Astrocyte (in vitro differentiated cells and primary cell): ENCODE measurements around the gene ATRNL1. TPM values are rescaled to one million over a fixed set of nuclear protein-coding genes. Genes with fewer than 3 reads are reported as not detected.

Experiments used
- DNase-seq: peaks from one replicate; pipeline ENCODE4 v3.0.0-alpha.2; 2010; ENCODE audit warnings: low read depth
- FAIRE-seq: peaks from 2 replicates; lab custom pipeline; 2011; peaks lifted over from hg19 to GRCh38; lab: Jason Lieb, UNC
- H2AFZ ChIP-seq: 2 replicates; pipeline ENCODE4 v1.6.0; 2012; ENCODE audit warnings: low read depth, low read length, inconsistent platforms
- H3K27ac ChIP-seq: 2 replicates; pipeline ENCODE4 v1.5.1; 2011; ENCODE audit warnings: low read depth, low read length, inconsistent platforms
- H3K27me3 ChIP-seq: 2 replicates; pipeline ENCODE4 v1.6.0; 2011; ENCODE audit warnings: low read length, inconsistent platforms; ENCODE audit not compliant: insufficient read depth
- H3K36me3 ChIP-seq: 2 replicates; pipeline ENCODE4 v1.5.1; 2011; ENCODE audit warnings: low read length, inconsistent platforms; ENCODE audit not compliant: insufficient read depth
- H3K4me1 ChIP-seq: 2 replicates; pipeline ENCODE4 v1.5.1; 2011; ENCODE audit warnings: low read length, inconsistent platforms; ENCODE audit not compliant: insufficient read depth
- H3K4me2 ChIP-seq: 2 replicates; pipeline ENCODE4 v1.6.0; 2012; ENCODE audit warnings: low read length, inconsistent platforms
- H3K4me3 ChIP-seq: 2 replicates; pipeline ENCODE4 v1.5.1; 2011; ENCODE audit warnings: low read depth, mild to moderate bottlenecking, low read length, inconsistent platforms; ENCODE audit not compliant: insufficient read depth
- H3K79me2 ChIP-seq: 2 replicates; pipeline ENCODE4 v1.6.0; 2012; ENCODE audit warnings: mild to moderate bottlenecking, low read length, inconsistent platforms; ENCODE audit not compliant: insufficient read depth
- H3K9ac ChIP-seq: 2 replicates; pipeline ENCODE4 v1.6.0; 2012; ENCODE audit warnings: mild to moderate bottlenecking, low read length, inconsistent platforms
- H3K9me3 ChIP-seq: 2 replicates; pipeline ENCODE4 v1.5.1; 2012; ENCODE audit warnings: low read depth, mild to moderate bottlenecking, low read length, inconsistent platforms; ENCODE audit not compliant: insufficient read depth
- H4K20me1 ChIP-seq: 2 replicates; pipeline ENCODE4 v1.6.0; 2012; ENCODE audit warnings: low read length, inconsistent platforms; ENCODE audit not compliant: insufficient read depth
- H3K27ac Mint-ChIP-seq: one replicate; pipeline ENCODE4 v1.8.0; 2021; ENCODE audit warnings: mild to moderate bottlenecking, mixed read lengths; ENCODE audit not compliant: unreplicated experiment
- H3K27me3 Mint-ChIP-seq: one replicate; pipeline ENCODE4 v1.8.0; 2021; ENCODE audit warnings: low read depth, mixed read lengths; ENCODE audit not compliant: unreplicated experiment
- H3K36me3 Mint-ChIP-seq: one replicate; pipeline ENCODE4 v1.8.0; 2021; ENCODE audit warnings: low read depth, mixed read lengths; ENCODE audit not compliant: unreplicated experiment
- H3K4me1 Mint-ChIP-seq: one replicate; pipeline ENCODE4 v1.8.0; 2021; ENCODE audit warnings: low read depth, mixed read lengths; ENCODE audit not compliant: unreplicated experiment
- H3K4me3 Mint-ChIP-seq: one replicate; pipeline ENCODE4 v1.8.0; 2021; ENCODE audit warnings: mild to moderate bottlenecking, moderate library complexity, mixed read lengths; ENCODE audit not compliant: unreplicated experiment
- H3K9me3 Mint-ChIP-seq: one replicate; pipeline ENCODE4 v1.8.0; 2021; ENCODE audit warnings: mild to moderate bottlenecking, mixed read lengths; ENCODE audit not compliant: unreplicated experiment
- EZH2 ChIP-seq: IDR thresholded peaks from 2 replicates; pipeline ENCODE4 v1.6.1; 2012; ENCODE audit warnings: mild to moderate bottlenecking, low read length, inconsistent platforms; ENCODE audit not compliant: insufficient read depth
- total RNA-seq: library from RNA; stranded (reverse); gene quantifications from 2 replicates; pipeline ENCODE4 v1.2.1, GENCODE V29; 2021
- TF ChIP-seq, protein P1 (sequence below): IDR thresholded peaks from 2 replicates; pipeline ENCODE4 v1.5.1; 2011; ENCODE audit warnings: low read depth, mild to moderate bottlenecking, inconsistent platforms, low read length, moderate library complexity; ENCODE audit not compliant: insufficient read depth

Gene ATRNL1
- total RNA-seq, 1 donor from 2014 or later = 17.5 TPM

DNA sequence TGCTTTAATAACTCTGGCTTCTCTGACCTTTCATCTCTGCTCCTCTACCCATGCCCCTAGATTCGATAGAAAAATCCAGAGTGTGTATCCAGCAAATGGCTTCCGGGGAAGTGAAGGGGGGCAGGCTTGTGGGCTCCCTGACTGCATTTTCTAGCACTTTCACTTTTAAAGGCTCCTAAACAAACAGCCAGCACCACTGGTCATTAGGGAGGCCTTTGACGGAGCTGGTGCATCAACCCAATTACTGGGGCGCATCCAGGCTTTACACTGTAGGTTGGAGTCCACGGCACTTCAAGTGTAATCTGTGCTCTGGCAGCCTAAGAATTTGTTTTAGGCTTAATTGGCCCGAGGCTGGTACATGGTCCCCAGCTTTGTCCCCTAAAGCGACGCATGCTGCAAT is 887.9 kb downstream of the ATRNL1 start:
- no peaks in the 10 kb centered on the region for H3K79me2 ChIP-seq
- no peaks in the 10 kb centered on the region for H3K9me3 ChIP-seq
- no peak overlapping the region for H3K27ac ChIP-seq
- no peak overlapping the region for H3K27ac Mint-ChIP-seq
- H3K4me3 Mint-ChIP-seq = no peak overlapping the region
- H3K27me3 Mint-ChIP-seq = peaks cover 20% of the 10 kb centered on the region
- no peak overlapping the region for H2AFZ ChIP-seq
- peaks cover 5% of the 10 kb centered on the region for H3K27me3 ChIP-seq
- peaks cover 5% of the 10 kb centered on the region for H3K4me1 Mint-ChIP-seq
- TF ChIP-seq EZH2 = no peak
- TF ChIP-seq, protein P1, sequence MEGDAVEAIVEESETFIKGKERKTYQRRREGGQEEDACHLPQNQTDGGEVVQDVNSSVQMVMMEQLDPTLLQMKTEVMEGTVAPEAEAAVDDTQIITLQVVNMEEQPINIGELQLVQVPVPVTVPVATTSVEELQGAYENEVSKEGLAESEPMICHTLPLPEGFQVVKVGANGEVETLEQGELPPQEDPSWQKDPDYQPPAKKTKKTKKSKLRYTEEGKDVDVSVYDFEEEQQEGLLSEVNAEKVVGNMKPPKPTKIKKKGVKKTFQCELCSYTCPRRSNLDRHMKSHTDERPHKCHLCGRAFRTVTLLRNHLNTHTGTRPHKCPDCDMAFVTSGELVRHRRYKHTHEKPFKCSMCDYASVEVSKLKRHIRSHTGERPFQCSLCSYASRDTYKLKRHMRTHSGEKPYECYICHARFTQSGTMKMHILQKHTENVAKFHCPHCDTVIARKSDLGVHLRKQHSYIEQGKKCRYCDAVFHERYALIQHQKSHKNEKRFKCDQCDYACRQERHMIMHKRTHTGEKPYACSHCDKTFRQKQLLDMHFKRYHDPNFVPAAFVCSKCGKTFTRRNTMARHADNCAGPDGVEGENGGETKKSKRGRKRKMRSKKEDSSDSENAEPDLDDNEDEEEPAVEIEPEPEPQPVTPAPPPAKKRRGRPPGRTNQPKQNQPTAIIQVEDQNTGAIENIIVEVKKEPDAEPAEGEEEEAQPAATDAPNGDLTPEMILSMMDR = no peak
- H4K20me1 ChIP-seq = no peaks in the 10 kb centered on the region
- no peak overlapping the region for H3K9ac ChIP-seq
- H3K36me3 ChIP-seq = no peaks in the 10 kb centered on the region
- H3K4me2 ChIP-seq = peak overlapping the region; percentile 44
- no peaks in the 10 kb centered on the region for H3K4me1 ChIP-seq
- FAIRE-seq = no peak
- no peaks in the 10 kb centered on the region for H3K36me3 Mint-ChIP-seq
- H3K9me3 Mint-ChIP-seq = no peaks in the 10 kb centered on the region
- no peak overlapping the region for H3K4me3 ChIP-seq
- no peak for DNase-seq

DNA sequence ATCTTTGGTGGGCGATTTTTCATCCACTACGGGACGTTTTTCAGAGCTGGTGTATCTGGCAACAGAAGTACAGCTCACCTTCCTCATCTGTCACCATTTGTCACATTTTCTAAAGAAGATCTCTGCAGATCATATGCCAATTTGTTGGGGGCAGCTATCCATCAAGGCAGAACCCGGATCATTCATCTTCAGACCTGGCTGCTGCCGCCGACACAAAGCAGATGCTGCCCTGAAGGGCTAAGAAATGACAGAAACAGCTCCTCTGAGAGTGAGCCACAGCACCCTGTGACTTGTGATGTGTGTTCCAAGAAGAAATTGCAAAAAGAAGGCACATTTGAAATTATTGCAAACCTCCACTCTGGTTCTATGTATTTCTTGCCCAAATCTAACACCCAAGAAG is 888.9 kb downstream of the ATRNL1 start:
- Mint-ChIP-seq H3K36me3 (no peaks in the 10 kb centered on the region), H3K4me3 (no peak overlapping the region), H3K4me1 (peaks cover 5% of the 10 kb centered on the region), H3K27ac (no peak overlapping the region), H3K27me3 (peaks cover 15% of the 10 kb centered on the region), H3K9me3 (no peaks in the 10 kb centered on the region)
- no peaks in the 10 kb centered on the region for H4K20me1 ChIP-seq
- DNase-seq (no peak), FAIRE-seq (no peak)
- peaks cover 5% of the 10 kb centered on the region for H3K27me3 ChIP-seq
- TF ChIP-seq, protein P1 = no peak
- no peaks in the 10 kb centered on the region for H3K9me3 ChIP-seq
- H3K4me3 ChIP-seq = no peak overlapping the region
- no peaks in the 10 kb centered on the region for H3K79me2 ChIP-seq
- no peaks in the 10 kb centered on the region for H3K36me3 ChIP-seq
- H3K4me2 ChIP-seq = no peak overlapping the region
- no peak overlapping the region for H3K9ac ChIP-seq
- no peaks in the 10 kb centered on the region for H3K4me1 ChIP-seq
- H2AFZ ChIP-seq = no peak overlapping the region
- H3K27ac ChIP-seq = no peak overlapping the region

DNA sequence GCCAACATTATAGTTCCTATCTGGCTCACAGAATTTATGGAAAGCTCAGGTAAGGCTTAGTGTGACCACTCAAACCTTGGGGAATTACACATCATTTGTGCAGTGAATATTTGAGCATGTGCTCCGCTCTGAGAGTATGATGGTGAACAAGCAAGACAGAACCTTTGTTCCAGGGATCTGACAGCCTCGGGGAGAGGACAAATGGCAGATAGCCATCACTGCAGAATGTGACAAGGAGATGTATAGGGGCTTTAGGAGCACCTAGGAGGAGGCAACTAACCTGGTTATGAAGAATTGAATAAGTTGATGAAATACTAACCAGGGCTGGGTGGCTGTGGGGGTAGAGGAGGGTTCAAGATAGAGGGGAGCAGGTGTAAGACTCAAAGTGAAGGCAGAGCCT is 889.4 kb downstream of the ATRNL1 start:
- Histone ChIP-seq H3K79me2 (no peaks in the 10 kb centered on the region), H3K36me3 (no peaks in the 10 kb centered on the region), H4K20me1 (no peaks in the 10 kb centered on the region), H3K27ac (no peak overlapping the region), H3K4me3 (no peak overlapping the region), H3K4me2 (no peak overlapping the region), H3K9ac (no peak overlapping the region), H2AFZ (no peak overlapping the region), H3K9me3 (no peaks in the 10 kb centered on the region), H3K4me1 (no peaks in the 10 kb centered on the region), H3K27me3 (peaks cover 4% of the 10 kb centered on the region)
- no peaks in the 10 kb centered on the region for H3K9me3 Mint-ChIP-seq
- H3K27me3 Mint-ChIP-seq = peaks cover 15% of the 10 kb centered on the region
- H3K4me3 Mint-ChIP-seq = no peak overlapping the region
- FAIRE-seq (no peak), DNase-seq (no peak)
- no peak overlapping the region for H3K27ac Mint-ChIP-seq
- peaks cover 5% of the 10 kb centered on the region for H3K4me1 Mint-ChIP-seq
- no peak for TF ChIP-seq EZH2
- TF ChIP-seq, protein P1 = no peak
- H3K36me3 Mint-ChIP-seq = no peaks in the 10 kb centered on the region
